SU-DHL-6 (cell line): ENCODE measurements around the gene TBL3.

Experiments
- EZH2phosphoT487 ChIP-seq: fragments of 200-600 bp; sonication (generic), shearing (Covaris generic); conservative IDR thresholded peaks from 2 replicates; pipeline ENCODE4 v1.6.1; 2018; ENCODE audit warnings: mild to moderate bottlenecking, antibody characterized with exemption, low read length, moderate library complexity, mixed read lengths
- TF ChIP-seq, protein P1 (sequence below): fragments of 200-600 bp; sonication (generic); IDR thresholded peaks from one replicate; pipeline ENCODE4 v1.5.1; 2017; ENCODE audit warnings: antibody characterized with exemption, mild to moderate bottlenecking, low read length, moderate library complexity; ENCODE audit not compliant: insufficient read depth, poor library complexity, severe bottlenecking

DNA sequence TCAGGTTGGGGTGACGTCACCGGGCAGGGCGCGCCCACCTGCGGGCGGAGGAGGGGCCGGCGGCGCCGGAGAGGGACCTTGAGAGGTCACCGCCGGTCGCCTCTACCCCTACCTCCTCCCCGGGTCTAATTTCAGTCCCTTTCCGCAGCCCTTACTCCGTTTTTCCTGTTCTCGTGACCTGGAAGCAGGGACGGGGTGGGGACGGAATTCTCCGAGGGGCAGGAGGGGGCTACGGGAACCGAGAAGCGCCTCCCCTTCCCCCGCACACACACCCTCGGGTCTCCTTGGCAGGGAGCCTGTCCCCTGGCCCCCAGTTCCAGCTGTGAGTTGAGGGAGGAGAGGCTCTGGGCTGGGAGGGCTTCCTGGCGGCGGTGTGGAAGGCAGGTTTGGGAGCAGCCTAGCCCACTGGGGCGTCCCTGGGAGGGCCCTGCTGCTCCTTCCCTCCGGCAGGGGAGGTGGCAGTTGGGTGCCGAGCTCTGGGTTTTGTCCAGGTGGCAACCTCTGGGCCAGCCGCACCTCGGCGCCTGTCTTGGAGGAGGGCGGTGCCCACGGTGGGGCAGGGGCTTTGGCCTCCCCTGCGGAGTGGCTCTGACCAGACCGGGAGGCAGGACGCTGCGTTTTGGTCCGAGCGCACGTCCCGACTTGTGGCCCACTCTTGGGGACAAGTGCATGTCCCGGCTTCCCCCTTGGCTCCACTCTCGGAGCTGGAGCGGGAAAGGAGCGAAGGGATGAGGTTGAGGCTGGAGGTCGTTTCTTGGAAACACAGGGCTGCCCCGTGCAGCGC lies 18.7 kb downstream of the TBL3 start:
- TF ChIP-seq, protein P1, sequence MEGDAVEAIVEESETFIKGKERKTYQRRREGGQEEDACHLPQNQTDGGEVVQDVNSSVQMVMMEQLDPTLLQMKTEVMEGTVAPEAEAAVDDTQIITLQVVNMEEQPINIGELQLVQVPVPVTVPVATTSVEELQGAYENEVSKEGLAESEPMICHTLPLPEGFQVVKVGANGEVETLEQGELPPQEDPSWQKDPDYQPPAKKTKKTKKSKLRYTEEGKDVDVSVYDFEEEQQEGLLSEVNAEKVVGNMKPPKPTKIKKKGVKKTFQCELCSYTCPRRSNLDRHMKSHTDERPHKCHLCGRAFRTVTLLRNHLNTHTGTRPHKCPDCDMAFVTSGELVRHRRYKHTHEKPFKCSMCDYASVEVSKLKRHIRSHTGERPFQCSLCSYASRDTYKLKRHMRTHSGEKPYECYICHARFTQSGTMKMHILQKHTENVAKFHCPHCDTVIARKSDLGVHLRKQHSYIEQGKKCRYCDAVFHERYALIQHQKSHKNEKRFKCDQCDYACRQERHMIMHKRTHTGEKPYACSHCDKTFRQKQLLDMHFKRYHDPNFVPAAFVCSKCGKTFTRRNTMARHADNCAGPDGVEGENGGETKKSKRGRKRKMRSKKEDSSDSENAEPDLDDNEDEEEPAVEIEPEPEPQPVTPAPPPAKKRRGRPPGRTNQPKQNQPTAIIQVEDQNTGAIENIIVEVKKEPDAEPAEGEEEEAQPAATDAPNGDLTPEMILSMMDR = no peak
- TF ChIP-seq EZH2phosphoT487 = 0 out of 2 replicates have a peak, but pooled peaks have one; percentile 42
